ENCODE results near the gene KCP. TPM values are rescaled to one million over a fixed set of nuclear protein-coding genes. Genes with fewer than 3 reads are reported as not detected.

The KCP gene
- total and polyA plus RNA-seq, 2 donors (not counting 1 experiment from before 2014, with no cell fraction given) = 2.3 to 3.8 TPM

GRCh38 chr7:128946936-128947830 lies 36.7 kb upstream of the KCP start:
- Mint-ChIP-seq H3K9me3 (ENCODE audit: insufficient read depth) (no peaks in the 10 kb centered on the region), H3K27me3 (no peaks in the 10 kb centered on the region), H3K27ac (peak overlapping the region; percentile 20), H3K4me3 (no peak overlapping the region), H3K4me1 (peaks cover 24% of the 10 kb centered on the region)
- ATAC-seq (ENCODE audit: low read depth) (no peak), DNase-seq (no peak)
- H3K36me3 ChIP-seq (replicated peaks in 1 of 2; ENCODE audit: control extremely low read depth in 1 of 2, control insufficient read depth in 1 of 2, extremely low read depth in 1 of 2, insufficient read depth in 2 of 2, low read length in 1 of 2) = peaks cover 0 to 72% of the 10 kb centered on the region in 2 experiments
- H3K4me3 ChIP-seq (ENCODE audit: control extremely low read depth in 1 of 5, extremely low read depth in 1 of 5, insufficient read depth in 1 of 5, low read depth in 2 of 5, low read length in 4 of 5) = no peak overlapping the region
- H3K4me2 ChIP-seq (replicated peaks; ENCODE audit: low read depth, low read length, poor library complexity, severe bottlenecking) = no peak overlapping the region
- TF ChIP-seq EZH2 (IDR thresholded peaks at IDR 0.05; ENCODE audit: borderline replicate concordance, insufficient read depth, low read depth, low read length, poor library complexity, severe bottlenecking) = no peak
- no peak for TF ChIP-seq CTCF (IDR thresholded peaks at IDR 0.05)
- peaks cover 26% of the 10 kb centered on the region for H3K79me2 ChIP-seq (ENCODE audit: control insufficient read depth, insufficient read depth, low read length)
- POLR2A ChIA-PET = interaction anchor here (1.1 kb wide), 1 partner anchor 8 kb away, joined by 4 read pairs; no protein-coding TSS in a partner anchor
- no peak overlapping the region for H3K27ac ChIP-seq (ENCODE audit: low read length in 2 of 2)
- intact Hi-C loops (cut with micrococcal nuclease) = no loop called here
- CTCF ChIA-PET = interaction anchor here (0.6 to 4.6 kb wide), 9 partner anchors 7 to 144 kb away, joined by 3 to 17 read pairs (median 4); no protein-coding TSS in a partner anchor
- 90% methylated on average over 21 of the region's 22 CpGs for WGBS (ENCODE audit: insufficient coverage)
- no peaks in the 10 kb centered on the region for H3K27me3 ChIP-seq (replicated peaks in 1 of 4; ENCODE audit: control extremely low read depth in 1 of 4, control insufficient read depth in 3 of 4, insufficient read depth in 4 of 4, low read length in 3 of 4)
- H2AFZ ChIP-seq (ENCODE audit: insufficient read depth, low read depth, low read length, poor library complexity, severe bottlenecking) = no peak overlapping the region
- no peaks in the 10 kb centered on the region for H3K9me3 ChIP-seq (ENCODE audit: control extremely low read depth in 1 of 3, control insufficient read depth in 2 of 3, insufficient read depth in 1 of 3, low read length in 2 of 3)
- H3K9ac ChIP-seq (ENCODE audit: low read length) = no peak overlapping the region
- H3K4me1 ChIP-seq (ENCODE audit: control insufficient read depth in 2 of 2, insufficient read depth in 2 of 2, low read length in 2 of 2) = peaks cover 0 to 7% of the 10 kb centered on the region in 2 donors
- H4K20me1 ChIP-seq (ENCODE audit: control insufficient read depth, insufficient read depth, low read length, poor library complexity, severe bottlenecking) = peaks cover 12% of the 10 kb centered on the region
